Lower lobe of right lung (tissue), 2 donors: ENCODE results near the gene MAP3K2. TPM values are rescaled to one million over a fixed set of nuclear protein-coding genes. Genes with fewer than 3 reads are reported as not detected.

ENCODE experiments used
- ATAC-seq, 2 donors: fragments of 200-7000 bp; cut with Tn5 transposase; one replicate each; pipeline ENCODE4 v1.9.1; 2020 to 2022; ENCODE audit warnings: mild to moderate bottlenecking in 2 of 2, moderate library complexity in 2 of 2
- DNase-seq: peaks from one replicate; pipeline ENCODE4 v3.0.0-alpha.2; 2020
- H3K27ac ChIP-seq: fragments of 200-600 bp; one replicate; pipeline ENCODE4 v1.8.0; 2022
- H3K27me3 ChIP-seq: fragments of 200-600 bp; one replicate; pipeline ENCODE4 v1.8.0; 2022; ENCODE audit warnings: low read depth
- H3K36me3 ChIP-seq: fragments of 200-600 bp; one replicate; pipeline ENCODE4 v1.8.0; 2022; ENCODE audit warnings: mild to moderate bottlenecking
- H3K4me1 ChIP-seq: fragments of 200-600 bp; one replicate; pipeline ENCODE4 v1.8.0; 2022
- H3K4me3 ChIP-seq: fragments of 200-600 bp; one replicate; pipeline ENCODE4 v1.8.0; 2022; ENCODE audit warnings: mild to moderate bottlenecking
- H3K9me3 ChIP-seq: fragments of 200-600 bp; one replicate; pipeline ENCODE4 v1.8.0; 2022
- intact Hi-C: fragments of 100-400 bp; cut with DNase I; formaldehyde crosslinking; loops from one replicate; pipeline ENCODE4 v1.11.0; 2022
- total RNA-seq: library from RNA; stranded (reverse); fragmentation: NEBNext Ultra II Directional; extraction: Animal tissue kit (Norgen Biotek cat#: 25700); gene quantifications from one replicate; pipeline ENCODE4 v1.2.1, GENCODE V29; 2021
- TF ChIP-seq, protein P1 (sequence below): fragments of 200-600 bp; IDR thresholded peaks from one replicate; pipeline ENCODE4 v1.8.0; 2022; ENCODE audit warnings: antibody characterized with exemption, mild to moderate bottlenecking
- donor health status: DM: no; HTN: yes; CAD: no; lungs with severe emphysema.

MAP3K2 gene
- total RNA-seq, 1 donor from 2014 or later = 78.4 TPM

DNA sequence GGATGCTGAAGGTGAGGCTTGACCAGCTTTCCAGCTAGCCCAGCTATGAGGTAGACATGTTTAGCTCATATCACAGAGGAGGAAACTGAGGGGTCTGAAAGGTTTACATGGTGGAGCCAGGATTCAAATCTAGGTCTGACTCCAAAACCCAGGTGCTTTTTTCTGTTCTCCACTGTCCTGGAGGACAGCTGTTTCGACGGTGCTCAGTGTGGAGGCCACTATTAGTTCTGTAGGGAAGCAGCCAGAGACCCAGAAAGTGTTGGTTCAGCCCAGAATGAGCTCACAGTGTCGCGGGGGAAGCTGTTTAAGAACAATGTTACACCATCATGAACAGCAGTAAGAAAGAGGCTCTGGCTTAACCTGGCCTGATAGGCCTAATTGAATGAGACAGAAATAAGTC is 41.5 kb upstream of the MAP3K2 start:
- TF ChIP-seq, protein P1, sequence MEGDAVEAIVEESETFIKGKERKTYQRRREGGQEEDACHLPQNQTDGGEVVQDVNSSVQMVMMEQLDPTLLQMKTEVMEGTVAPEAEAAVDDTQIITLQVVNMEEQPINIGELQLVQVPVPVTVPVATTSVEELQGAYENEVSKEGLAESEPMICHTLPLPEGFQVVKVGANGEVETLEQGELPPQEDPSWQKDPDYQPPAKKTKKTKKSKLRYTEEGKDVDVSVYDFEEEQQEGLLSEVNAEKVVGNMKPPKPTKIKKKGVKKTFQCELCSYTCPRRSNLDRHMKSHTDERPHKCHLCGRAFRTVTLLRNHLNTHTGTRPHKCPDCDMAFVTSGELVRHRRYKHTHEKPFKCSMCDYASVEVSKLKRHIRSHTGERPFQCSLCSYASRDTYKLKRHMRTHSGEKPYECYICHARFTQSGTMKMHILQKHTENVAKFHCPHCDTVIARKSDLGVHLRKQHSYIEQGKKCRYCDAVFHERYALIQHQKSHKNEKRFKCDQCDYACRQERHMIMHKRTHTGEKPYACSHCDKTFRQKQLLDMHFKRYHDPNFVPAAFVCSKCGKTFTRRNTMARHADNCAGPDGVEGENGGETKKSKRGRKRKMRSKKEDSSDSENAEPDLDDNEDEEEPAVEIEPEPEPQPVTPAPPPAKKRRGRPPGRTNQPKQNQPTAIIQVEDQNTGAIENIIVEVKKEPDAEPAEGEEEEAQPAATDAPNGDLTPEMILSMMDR = no peak
- Histone ChIP-seq H3K27me3 (peaks cover 10% of the 10 kb centered on the region), H3K27ac (no peak overlapping the region), H3K4me1 (no peaks in the 10 kb centered on the region), H3K4me3 (no peak overlapping the region), H3K9me3 (no peaks in the 10 kb centered on the region), H3K36me3 (no peaks in the 10 kb centered on the region)
- intact Hi-C loops = no loop called here
- no peak for ATAC-seq
- no peak for DNase-seq

DNA sequence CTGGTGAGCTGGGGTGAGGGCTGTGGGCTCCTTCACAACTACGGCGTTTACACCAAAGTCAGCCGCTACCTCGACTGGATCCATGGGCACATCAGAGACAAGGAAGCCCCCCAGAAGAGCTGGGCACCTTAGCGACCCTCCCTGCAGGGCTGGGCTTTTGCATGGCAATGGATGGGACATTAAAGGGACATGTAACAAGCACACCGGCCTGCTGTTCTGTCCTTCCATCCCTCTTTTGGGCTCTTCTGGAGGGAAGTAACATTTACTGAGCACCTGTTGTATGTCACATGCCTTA is 41.0 kb upstream of the MAP3K2 start:
- peaks cover 16% of the 10 kb centered on the region for H3K27me3 ChIP-seq
- no peak for DNase-seq

DNA sequence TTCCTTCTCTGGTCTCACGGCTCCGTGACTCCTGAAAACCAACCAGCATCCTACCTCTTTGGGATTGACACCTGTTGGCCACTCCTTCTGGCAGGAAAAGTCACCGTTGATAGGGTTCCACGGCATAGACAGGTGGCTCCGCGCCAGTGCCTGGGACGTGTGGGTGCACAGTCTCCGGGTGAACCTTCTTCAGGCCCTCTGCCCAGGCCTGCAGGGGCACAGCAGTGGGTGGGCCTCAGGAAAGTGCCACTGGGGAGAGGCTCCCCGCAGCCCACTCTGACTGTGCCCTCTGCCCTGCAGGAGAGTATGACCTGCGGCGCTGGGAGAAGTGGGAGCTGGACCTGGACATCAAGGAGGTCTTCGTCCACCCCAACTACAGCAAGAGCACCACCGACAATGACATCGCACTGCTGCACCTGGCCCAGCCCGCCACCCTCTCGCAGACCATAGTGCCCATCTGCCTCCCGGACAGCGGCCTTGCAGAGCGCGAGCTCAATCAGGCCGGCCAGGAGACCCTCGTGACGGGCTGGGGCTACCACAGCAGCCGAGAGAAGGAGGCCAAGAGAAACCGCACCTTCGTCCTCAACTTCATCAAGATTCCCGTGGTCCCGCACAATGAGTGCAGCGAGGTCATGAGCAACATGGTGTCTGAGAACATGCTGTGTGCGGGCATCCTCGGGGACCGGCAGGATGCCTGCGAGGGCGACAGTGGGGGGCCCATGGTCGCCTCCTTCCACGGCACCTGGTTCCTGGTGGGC is 40.5 kb upstream of the MAP3K2 start:
- H3K27me3 ChIP-seq = peaks cover 21% of the 10 kb centered on the region
- no peaks in the 10 kb centered on the region for H3K9me3 ChIP-seq
- H3K36me3 ChIP-seq = no peaks in the 10 kb centered on the region
- intact Hi-C loops = no loop called here
- H3K4me3 ChIP-seq = no peak overlapping the region
- H3K4me1 ChIP-seq = peaks cover 8% of the 10 kb centered on the region
- no peak for ATAC-seq
- TF ChIP-seq, protein P1 = no peak
- no peak overlapping the region for H3K27ac ChIP-seq
- DNase-seq = no peak

More for the DNA sequence above, 41.0 kb upstream of the MAP3K2 start:
- ATAC-seq = no peak
- H3K4me1 ChIP-seq = peaks cover 2% of the 10 kb centered on the region
- TF ChIP-seq, protein P1 = no peak
- no peaks in the 10 kb centered on the region for H3K36me3 ChIP-seq
- intact Hi-C loops = no loop called here
- no peak overlapping the region for H3K27ac ChIP-seq
- no peak overlapping the region for H3K4me3 ChIP-seq
- no peaks in the 10 kb centered on the region for H3K9me3 ChIP-seq

DNA sequence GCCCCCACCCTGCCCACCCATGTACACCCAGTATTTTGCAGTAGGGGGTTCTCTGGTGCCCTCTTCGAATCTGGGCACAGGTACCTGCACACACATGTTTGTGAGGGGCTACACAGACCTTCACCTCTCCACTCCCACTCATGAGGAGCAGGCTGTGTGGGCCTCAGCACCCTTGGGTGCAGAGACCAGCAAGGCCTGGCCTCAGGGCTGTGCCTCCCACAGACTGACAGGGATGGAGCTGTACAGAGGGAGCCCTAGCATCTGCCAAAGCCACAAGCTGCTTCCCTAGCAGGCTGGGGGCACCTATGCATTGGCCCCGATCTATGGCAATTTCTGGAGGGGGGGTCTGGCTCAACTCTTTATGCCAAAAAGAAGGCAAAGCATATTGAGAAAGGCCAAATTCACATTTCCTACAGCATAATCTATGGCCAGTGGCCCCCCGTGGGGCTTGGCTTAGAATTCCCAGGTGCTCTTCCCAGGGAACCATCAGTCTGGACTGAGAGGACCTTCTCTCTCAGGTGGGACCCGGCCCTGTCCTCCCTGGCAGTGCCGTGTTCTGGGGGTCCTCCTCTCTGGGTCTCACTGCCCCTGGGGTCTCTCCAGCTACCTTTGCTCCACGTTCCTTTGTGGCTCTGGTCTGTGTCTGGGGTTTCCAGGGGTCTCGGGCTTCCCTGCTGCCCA is 39.7 kb upstream of the MAP3K2 start:
- Histone ChIP-seq H3K4me1 (peaks cover 15% of the 10 kb centered on the region), H3K27me3 (peaks cover 28% of the 10 kb centered on the region), H3K4me3 (no peak overlapping the region), H3K9me3 (no peaks in the 10 kb centered on the region), H3K27ac (no peak overlapping the region), H3K36me3 (no peaks in the 10 kb centered on the region)
- DNase-seq (no peak), ATAC-seq (no peak)
- intact Hi-C loops = no loop called here
- TF ChIP-seq, protein P1 = no peak

DNA sequence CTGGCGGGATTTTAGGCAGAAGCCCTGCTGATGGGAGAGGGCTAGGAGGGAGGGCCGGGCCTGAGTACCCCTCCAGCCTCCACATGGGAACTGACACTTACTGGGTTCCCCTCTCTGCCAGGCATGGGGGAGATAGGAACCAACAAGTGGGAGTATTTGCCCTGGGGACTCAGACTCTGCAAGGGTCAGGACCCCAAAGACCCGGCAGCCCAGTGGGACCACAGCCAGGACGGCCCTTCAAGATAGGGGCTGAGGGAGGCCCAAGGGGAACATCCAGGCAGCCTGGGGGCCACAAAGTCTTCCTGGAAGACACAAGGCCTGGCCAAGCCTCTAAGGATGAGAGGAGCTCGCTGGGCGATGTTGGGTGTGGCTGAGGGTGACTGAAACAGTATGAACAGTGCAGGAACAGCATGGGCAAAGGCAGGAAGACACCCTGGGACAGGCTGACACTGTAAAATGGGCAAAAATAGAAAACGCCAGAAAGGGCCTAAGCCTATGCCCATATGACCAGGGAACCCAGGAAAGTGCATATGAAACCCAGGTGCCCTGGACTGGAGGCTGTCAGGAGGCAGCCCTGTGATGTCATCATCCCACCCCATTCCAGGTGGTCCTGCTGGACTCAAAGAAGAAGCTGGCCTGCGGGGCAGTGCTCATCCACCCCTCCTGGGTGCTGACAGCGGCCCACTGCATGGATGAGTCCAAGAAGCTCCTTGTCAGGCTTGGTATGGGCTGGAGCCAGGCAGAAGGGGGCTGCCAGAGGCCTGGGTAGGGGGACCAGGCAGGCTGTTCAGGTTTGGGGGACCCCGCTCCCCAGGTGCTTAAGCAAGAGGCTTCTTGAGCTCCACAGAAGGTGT is 39.0 kb upstream of the MAP3K2 start:
- no peaks in the 10 kb centered on the region for H3K36me3 ChIP-seq
- H3K27ac ChIP-seq = no peak overlapping the region
- ATAC-seq (no peak), DNase-seq (no peak)
- H3K4me1 ChIP-seq = peaks cover 16% of the 10 kb centered on the region
- H3K4me3 ChIP-seq = no peak overlapping the region
- peaks cover 36% of the 10 kb centered on the region for H3K27me3 ChIP-seq
- intact Hi-C loops = no loop called here
- no peaks in the 10 kb centered on the region for H3K9me3 ChIP-seq
- TF ChIP-seq, protein P1 = no peak
